HUDEP-2 (cell line): ENCODE measurements around the gene DND1.
"Not testable (repeated sequence)": the region's sequence is repeated elsewhere in the genome, so short reads cannot be mapped to it uniquely, and the experiment has no call there.

Experiments
- DNase-seq, 76 experiments: peaks; one replicate each; lab custom pipeline; 2025; ENCODE audit not compliant: unreplicated experiment in 76 of 76; lab: John Stamatoyannopoulos, UW

Gene DND1

DNA sequence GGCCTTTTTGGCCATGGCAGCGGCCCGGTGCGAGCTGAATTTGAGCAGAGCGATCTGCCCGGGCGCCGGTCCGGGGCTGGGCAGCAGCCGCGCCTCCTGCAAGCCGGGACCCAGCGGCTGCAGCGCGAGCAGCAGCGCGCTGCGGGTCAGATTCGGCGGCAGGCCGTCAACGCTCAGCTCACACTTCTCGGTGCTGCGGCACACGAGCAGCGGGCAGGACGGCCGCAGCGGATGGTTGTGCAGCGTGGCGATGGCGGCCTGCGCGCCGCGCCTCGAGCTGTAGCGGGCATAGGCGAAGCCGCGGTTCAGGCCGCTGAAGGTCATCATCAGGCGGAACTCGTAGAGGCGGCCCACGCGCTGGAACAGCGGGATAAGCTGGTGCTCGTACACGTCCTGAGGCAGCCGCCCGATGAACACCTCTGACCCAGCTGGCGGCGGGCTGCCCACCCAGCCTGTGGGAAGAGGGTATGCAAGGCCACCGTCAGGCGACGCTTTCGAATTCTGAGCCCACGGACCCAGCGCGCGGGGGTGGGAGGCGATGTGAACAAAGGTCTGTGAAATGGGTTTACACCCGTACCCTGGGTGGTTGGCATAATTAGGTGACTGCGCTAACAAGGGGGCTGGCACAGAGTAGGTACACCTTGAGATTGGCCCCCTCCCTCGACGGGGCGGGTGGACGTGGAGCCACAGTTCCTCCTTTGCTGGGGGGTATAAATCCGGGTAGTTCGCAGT is 755 bp downstream of the DND1 start:
- no peak for DNase-seq

DNA sequence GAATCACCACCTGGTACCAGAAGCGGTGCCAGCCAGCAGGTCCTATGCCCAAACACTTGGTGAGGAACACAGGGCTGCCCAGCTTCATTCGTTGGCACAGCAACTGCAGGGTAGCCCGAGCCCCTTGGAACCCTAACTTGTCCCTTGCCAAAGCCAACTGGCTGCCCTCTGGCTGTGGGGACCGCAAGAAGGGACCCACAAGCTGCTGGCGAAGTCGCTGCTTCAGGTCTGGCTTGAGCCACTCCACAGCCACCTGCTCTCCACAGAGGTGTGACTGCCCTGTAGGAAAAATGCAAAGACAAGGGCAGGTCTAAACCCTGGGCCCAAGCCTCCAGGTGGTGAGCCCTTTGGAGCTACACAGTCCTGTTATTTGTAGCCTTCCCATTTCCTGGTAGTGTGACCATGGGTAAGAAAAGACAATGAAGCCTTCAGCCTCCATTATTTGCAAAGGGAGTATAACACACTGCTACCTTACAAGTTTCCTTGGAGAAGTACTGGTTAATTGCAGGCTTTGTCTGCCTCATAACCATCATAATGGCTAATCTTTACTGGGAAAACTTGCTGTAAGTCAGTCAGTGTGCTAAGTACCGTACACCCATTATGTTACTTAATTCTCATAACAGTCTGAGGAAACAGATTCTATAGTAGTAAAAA is 1.8 kb downstream of the DND1 start:
- no peak for DNase-seq

DNA sequence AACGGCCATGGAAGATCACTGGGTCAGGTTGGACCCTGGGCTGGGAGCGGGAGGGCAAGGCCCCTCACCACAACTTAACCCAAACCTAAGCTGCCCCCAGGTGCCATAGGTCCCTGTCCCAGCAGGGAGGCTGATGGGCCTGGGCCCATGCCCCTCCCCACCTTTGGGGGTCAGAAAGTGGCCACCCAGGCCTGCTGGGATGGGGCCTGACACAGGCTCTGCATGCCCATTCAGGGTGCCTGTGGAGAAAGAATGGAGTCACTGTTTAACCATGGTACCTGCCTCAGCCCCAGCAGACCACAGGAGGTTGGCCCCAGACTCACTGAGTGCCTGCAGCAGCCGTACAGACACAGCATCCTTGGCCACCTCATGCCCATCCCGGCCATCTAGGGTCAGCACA is 2.3 kb downstream of the DND1 start:
- not testable (repeated sequence) for DNase-seq

DNA sequence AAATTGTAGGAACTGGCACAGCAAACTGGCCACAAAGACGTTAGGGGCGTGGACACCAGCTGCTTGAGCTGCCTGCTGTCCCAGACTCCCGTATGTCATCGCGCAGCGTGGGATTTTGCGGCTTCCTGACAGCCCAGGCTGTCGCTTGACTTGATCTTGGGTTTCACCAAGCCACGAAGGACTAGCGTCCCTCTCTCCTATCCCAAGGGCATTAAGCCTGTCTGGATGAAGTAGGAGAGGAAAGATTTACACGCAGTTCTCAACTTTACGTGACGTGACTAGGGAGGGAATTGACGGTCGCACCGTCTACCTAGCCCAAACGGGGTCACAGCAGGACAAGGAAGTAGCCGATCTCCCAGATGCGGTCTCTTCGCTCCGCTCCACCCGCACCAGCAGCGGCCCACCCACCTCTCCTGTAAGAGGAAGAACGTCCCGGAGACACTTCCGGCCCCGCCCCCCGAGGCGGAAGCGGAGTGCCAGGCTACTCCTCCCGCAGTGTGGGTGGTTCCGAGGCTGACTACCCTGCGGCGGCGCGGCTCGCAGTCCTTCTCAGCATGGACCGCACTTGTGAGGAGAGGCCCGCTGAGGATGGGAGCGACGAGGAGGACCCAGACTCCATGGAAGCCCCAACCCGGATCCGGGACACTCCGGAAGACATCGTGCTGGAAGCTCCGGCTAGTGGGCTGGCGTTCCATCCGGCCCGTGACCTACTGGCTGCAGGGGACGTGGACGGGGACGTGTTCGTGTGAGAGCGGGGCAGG is 8.8 kb downstream of the DND1 start, which contains the start of gene WDR55:
Gene WDR55, plus strand, starts transcription at position 546 of the 761 bp plus-strand sequence. Its CDS starts 9 bp downstream, at position 555.
- peak in 75 of 76 experiments; percentile 23 to 97 (median 91) for DNase-seq

DNA sequence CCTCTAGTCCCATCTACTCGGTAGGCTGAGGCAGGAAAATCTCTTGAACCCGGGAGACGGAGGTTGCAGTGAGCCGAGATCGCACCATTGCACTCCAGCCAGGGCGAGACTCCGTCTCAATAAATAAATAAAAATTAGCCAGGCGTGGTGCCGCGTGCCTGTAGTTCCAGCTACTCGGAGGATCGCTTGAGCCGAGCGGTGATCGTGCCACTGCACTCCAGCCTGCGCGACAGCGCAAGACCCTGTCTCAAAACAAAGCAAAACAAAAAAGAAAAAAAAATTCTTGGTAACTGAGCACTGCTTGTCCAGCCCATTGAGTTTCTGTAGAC is 9.4 kb downstream of the DND1 start:
- DNase-seq: no peak

DNA sequence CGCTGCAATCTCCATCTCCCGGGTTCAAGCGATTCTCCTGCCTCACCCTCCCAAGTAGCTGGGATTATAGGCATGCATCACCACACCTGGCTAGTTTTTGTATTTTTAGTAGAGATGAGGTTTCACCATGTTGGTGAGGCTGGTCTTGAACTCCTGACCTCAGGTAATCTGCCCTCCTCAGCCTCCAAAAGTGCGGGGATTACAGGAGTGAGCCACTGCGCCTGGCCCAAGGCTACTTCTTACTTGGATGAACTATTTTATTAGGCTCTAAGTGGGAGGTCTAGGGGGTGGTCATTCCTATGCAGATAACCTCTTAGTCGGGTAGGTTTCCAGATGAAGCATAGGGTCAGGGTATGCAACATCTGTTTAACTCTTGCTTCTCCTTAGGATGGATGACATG is 13.0 kb downstream of the DND1 start:
- DNase-seq: not testable (repeated sequence)

DNA sequence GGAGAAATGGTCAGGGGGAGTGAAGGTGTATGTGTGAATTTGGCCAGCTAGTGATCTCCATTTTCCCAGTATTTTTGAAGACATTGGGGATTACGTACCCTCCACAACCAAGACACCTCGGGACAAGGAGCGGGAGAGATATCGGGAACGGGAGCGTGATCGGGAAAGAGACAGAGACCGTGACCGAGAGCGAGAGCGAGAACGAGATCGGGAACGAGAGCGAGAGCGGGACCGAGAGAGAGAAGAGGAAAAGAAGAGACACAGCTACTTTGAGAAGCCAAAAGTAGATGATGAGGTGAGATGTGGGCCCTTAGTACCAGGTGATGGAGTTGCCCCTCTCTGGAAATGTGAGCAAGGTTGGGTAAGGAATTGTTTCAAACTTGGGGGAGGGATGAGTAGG is 14.5 kb downstream of the DND1 start:
- DNase-seq: no peak

DNA sequence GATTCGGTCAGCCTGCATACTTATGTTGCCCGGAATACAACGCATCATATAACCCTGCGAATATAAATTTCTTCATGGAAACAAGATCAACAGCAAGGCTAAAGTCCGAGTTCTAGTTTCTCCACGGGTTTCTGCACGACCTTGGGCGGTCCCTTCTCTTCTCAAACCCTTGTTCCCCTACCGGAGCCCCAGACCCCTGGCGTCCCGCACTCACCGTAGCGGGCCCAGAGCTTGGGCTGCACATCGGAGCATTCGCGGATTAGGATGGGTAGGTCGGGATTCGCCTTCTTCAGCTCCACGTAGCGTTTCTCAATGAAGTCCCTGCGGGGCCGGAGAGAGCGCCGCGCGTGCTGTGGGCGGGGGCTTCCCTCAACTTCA is 26.3 kb downstream of the DND1 start:
- DNase-seq: no peak

DNA sequence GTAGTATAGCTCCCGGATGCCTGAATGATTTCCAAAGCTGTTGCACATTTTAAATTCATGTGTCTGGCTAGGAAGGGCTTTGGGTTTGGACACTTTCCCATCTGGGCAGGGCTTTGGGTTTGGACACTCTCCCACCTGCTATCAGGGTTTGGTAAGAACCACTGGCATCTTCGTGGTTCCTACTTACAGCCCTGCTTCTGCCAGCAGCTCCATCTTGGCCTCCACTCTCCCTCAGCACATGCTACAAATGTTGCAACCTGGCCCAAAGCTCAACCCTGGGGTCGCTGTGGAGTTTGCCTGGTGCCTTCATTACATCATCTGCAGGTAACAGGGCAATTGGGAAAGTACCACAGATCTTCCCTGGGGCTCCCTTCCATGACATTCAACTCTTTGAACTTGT is 30.7 kb downstream of the DND1 start:
- peak in 3 of 76 experiments; percentile 6 to 16 (median 8) for DNase-seq

DNA sequence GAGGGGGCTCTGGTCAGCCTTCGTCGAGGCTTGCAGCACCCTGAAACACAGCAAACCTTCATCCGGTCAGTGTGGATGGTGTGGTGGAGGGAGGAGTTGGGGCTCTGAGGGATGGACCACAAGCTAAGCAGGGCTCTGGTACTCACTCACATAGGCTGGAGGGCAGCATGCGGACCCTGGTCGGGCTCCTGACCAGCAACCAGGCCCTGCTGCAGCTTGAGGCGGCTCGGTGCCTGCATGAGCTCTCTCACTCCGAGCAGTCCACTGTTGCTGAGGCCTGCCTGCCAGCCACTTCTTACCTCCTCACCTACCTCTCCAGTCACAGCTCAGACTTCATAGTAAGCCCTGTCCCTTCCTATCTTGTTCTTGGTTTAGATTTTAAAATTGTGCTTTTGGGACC is 31.7 kb downstream of the DND1 start:
- no peak for DNase-seq

DNA sequence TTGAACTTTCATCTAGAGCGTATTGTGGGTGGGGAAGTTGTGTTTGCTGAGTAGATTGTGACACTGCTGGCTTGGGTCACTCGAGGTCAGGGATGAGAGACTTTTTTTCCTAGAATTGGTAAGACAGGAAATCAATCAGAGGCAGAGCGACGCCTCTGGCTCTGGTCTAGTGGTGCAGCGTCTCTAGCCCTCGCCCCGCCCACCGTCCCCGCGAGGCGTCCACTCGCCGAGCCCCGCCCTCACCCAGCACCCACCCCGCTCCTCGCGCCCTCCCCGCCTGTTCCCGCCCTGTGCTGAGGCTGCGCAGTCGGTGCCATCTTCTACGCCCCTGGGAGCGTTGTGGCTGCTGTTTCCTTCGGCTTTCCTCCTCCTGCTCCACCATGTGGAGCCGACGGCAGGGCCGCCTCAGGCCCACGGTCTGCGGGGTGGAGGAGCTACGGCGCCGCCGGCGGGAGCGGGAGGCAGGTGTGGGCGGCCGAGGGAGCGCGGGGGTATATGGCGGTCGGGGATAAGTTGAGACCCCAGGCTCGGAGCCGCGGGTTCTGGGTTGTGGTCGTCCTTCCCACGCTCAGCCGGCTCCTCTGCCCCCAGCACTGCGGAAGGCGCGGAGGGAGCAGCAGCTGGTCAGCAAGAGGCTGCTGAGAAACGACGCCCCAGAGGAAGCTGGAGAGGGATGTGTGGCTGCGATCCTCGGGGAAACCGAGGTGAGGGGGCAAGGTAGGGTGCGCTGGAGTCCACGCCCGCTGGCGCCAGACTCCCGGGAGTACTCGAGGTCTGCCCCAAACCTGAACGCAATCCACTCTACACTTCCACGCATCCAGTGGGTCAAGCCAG is 34.0 kb downstream of the DND1 start, which contains the start of gene TMCO6:
Gene TMCO6, plus strand, starts transcription at position 304 of the 834 bp plus-strand sequence. Its CDS starts 77 bp downstream, at position 381.
- peak in 75 of 76 experiments; percentile 23 to 98 (median 94) for DNase-seq

DNA sequence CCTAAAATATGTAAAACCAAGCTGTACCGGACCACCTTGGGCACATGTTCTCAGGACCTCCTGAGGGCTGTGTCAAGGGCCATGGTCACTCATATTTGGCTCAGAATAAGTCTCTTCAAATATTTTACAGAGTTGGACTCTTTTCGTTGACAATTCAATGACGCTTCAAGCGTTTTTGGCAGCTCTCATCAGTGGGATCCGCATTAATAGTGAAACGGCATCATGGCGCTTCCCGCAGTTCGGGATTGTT is 34.6 kb downstream of the DND1 start:
- not testable (repeated sequence) for DNase-seq

DNA sequence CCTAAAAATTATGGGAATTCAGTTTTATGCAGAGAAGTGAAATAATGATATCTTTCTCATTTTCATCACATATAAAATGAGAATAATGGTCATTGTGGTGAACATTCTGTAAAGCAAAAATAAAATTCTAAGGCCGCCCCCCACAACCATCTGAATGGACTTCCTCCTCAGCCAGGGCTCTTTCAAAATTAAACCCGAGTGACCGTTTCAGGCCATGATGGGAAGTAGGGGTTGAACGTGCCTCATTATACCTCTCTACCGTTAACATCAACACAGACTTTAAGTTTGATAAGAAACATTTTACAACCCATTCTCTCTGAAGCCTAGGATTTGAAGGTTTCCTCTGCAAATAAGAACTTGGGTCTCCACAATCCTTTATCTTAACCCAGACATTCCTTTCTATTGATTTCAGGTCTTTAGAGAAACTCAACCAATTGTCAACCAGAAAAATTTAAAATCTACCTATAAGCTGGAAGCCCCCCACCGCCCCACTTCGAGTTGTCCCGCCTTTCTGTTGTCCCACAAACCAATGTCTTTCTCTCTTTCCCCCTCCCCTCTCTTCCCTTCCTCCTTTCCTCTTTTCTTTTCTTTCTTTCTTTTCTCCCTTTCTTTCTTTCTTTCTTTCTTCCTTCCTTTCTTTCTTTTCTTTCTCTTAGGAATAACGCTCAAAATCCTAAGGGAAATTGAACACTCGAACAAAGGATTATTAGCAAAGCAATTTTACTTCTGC is 35.8 kb downstream of the DND1 start:
- no peak for DNase-seq

DNA sequence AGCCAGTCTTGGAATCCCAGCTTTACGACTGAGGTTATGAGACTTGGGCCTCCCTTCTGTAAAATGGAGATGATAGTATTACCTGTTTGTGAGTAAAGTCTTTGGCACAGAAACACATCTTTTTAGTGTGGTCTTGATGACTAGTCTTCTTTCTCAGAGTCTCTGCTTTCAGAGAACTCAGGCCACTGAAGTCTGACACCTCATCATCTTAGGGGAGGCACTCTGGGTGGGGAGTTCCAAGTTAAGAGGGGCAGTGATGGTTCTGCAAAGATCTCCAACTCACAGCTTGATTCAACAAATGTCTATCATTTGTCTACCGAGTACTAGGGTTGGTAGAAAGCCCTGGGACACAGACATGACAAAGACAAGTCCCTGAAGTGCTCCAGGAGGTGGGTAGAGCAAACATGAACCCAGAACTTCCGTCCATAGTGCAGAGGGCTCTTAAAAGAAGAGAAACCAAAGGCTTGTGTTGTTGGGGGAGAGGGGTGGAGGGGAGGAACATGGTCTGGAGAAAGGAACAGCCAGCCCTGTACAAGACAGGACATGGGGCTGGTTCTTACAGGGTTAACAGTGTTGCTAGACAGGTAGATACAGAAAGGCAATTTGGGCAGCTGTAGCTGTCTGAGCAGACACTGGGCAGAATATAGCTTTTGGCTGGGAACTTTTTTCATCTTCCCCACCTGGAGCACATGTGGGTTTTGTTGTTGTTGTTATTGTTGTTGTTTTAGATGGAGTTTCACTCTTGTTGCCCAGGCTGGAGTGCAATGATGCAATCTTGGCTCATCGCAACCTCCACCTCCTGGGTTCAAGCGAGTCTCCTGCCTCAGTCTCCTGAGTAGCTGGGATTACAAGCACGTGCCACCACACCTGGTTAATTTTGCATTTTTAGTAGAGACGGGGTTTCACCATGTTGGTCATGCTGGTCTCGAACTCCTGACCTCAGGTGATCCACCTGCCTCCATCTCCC is 37.8 kb downstream of the DND1 start:
- DNase-seq: no peak

DNA sequence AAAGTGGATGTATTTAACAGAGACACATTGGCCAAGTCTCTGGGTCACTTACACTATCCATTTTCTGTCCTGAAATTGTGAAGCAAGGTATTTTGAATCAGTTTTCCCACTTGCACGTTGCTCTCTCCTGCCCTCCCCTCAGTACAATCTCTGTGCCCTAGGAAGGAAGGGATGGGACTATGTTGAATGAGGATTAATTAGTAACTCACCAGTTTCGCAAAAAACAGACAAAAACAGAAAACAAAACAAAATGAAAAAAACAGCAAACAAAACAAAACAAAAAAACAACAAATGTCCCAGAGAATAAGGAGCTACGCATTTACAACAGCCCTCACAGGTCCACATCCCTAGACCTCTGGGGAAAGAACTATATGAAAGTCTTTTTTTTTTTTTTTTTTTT is 39.3 kb downstream of the DND1 start:
- DNase-seq: no peak

DNA sequence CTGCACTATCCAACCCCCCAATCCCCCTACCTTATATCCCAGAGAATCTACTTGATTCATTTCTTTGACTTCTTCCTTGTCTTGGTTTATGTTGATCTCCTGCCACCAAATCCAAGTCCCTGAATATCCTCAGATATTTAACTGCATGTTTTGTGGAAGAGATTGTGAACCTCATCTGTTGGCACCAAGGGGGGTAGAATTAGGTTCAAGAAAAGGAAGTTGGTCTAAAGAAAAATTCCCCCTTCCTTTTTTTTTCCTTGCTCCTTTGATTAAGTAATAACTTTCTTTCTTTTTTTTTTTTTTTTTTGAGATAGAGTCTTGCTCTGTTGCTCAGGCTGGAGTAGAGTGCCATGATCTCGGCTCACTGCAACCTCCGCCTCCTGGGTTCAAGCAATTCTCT is 39.9 kb downstream of the DND1 start:
- no peak for DNase-seq

DNA sequence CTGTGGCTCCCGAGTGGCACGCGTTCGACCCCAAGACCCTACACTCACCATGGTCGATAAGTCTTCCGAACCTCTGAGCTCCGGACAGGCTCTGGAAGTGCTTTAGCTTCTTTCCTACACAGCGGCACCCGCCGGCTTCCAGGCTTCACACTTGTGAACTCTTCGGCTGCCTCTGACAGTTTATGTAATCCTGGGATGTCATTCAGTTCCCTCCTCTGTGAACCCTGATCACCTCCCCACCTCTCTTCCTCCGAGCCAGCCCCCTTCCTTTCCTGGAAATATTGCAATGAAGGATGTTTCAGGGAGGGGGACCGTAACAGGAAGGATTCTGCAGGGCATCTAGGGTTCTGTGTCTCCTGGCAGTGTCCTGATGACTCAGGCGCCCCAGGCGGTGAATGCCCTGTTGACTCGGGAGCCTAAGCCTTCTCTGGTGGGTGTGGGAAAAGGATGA is 40.3 kb downstream of the DND1 start, which contains the start of gene CD14:
Gene CD14, minus strand, starts transcription at position 155 of the 451 bp plus-strand sequence. Its CDS starts 104 bp downstream, at position 51.
- DNase-seq: peak in 23 of 76 experiments; percentile 0 to 42 (median 15)

DNA sequence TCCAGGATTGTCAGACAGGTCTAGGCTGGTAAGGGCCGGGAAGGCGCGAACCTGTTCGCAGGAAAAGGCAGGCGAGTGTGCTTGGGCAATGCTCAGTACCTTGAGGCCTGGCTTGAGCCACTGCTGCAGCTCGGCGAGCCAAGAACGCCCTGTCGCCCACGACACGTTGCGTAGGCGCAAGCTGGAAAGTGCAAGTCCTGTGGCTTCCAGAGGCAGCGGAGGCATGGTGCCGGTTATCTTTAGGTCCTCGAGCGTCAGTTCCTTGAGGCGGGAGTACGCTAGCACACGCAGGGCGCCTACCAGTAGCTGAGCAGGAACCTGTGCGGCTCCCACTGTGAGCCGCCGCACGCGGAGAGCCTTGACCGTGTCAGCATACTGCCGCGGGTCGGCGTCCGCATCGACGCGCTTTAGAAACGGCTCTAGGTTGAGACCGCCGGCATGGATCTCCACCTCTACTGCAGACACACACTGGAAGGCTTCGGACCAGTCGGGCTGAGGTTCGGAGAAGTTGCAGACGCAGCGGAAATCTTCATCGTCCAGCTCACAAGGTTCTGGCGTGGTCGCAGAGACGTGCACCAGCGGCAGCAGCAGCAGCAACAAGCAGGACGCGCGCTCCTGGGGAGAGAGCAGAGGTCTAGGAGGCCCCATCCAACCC is 40.9 kb downstream of the DND1 start:
- DNase-seq: peak in 42 of 76 experiments; percentile 4 to 56 (median 24)
